Calu3 (cell line): ENCODE data around the gene CALCOCO1. TPM values are rescaled to one million over a fixed set of nuclear protein-coding genes. Genes with fewer than 3 reads are reported as not detected.

Experiments used
- BruUV-seq: library from RNA; stranded (reverse); fragments of 400-500 nt; replicated peaks from 2 replicates; lab custom pipeline; 2021; lab: Mats Ljungman, UMichigan
- CTCF ChIA-PET: fragments of 300-600 bp; sonication (Branson Sonifier 250); formaldehyde crosslinking; loops from one replicate; lab custom pipeline; 2022; ENCODE audit warnings: antibody characterized with exemption; lab: Charles Lee
- DNase-seq: peaks from one replicate; pipeline ENCODE4 v3.0.0; 2022
- H3K27ac Mint-ChIP-seq: one replicate; pipeline ENCODE4 v1.8.0; 2022; ENCODE audit warnings: mixed read lengths; ENCODE audit not compliant: unreplicated experiment
- H3K27me3 Mint-ChIP-seq: one replicate; pipeline ENCODE4 v1.8.0; 2022; ENCODE audit warnings: mixed read lengths; ENCODE audit not compliant: unreplicated experiment
- H3K36me3 Mint-ChIP-seq: one replicate; pipeline ENCODE4 v1.8.0; 2022; ENCODE audit warnings: mild to moderate bottlenecking, moderate library complexity, mixed read lengths; ENCODE audit not compliant: insufficient read depth, unreplicated experiment
- H3K4me1 Mint-ChIP-seq: one replicate; pipeline ENCODE4 v1.8.0; 2022; ENCODE audit warnings: mild to moderate bottlenecking, low read depth, mixed read lengths; ENCODE audit not compliant: unreplicated experiment
- H3K4me3 Mint-ChIP-seq: one replicate; pipeline ENCODE4 v1.8.0; 2022; ENCODE audit warnings: mild to moderate bottlenecking, low read depth, moderate library complexity, mixed read lengths; ENCODE audit not compliant: unreplicated experiment
- H3K9me3 Mint-ChIP-seq: one replicate; pipeline ENCODE4 v1.8.0; 2022; ENCODE audit warnings: low read depth, mixed read lengths; ENCODE audit not compliant: unreplicated experiment
- CTCF ChIP-seq: fragments of 200-600 bp; IDR thresholded peaks from one replicate; pipeline ENCODE4 v1.8.0; 2022; ENCODE audit warnings: antibody characterized with exemption; ENCODE audit not compliant: unreplicated experiment
- intact Hi-C: fragments of 100-400 bp; cut with micrococcal nuclease; formaldehyde crosslinking; loops from one replicate; pipeline ENCODE4 v1.10.0; 2022; ENCODE audit not compliant: unreplicated experiment
- total RNA-seq: library from RNA; stranded (reverse); gene quantifications from 2 replicates; pipeline ENCODE4 v1.2.3, GENCODE V29; 2022

The CALCOCO1 gene
- total RNA-seq, 1 experiment from 2014 or later: 42.1 TPM

DNA sequence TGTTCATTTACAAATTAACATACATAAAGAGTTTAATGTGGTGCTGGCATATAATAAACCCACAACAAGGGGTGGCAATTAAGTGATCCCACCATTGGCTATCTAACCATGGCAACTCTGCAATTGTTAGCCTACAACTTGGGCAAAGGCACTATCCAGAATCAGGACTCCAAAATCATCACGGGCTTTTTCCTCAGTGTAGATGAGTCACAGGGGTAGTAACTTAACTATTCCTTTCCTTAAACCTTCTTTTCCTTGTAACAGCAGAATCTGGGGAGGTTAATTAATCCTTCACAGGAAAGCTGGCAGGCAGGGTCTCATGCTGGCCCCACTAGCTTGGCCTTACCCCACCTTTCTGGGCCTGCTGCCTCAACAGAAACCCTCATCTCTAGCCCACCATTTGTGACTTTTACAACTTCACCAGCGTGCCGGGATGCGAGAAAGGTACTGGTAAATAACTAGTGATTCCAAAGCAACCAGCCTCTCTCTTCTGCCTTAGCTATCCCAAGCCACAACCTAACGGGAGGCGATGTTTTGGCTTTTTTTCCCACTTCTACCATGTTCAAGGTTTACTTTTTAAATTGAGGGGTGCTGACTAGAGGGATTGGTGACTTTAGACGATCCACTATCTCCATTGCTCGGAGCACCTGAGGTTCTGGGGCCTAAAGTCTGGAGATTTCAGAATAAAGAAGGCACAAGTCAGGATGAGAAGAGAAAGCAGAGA, 52.1 kb downstream of the CALCOCO1 start:
- TSS peak; percentile 62 for BruUV-seq
- peaks cover 16% of the 10 kb centered on the region for H3K36me3 Mint-ChIP-seq
- H3K9me3 Mint-ChIP-seq: no peaks in the 10 kb centered on the region
- peaks cover 34% of the 10 kb centered on the region for H3K27me3 Mint-ChIP-seq
- no peak for DNase-seq
- peak overlapping the region; percentile 96 for H3K27ac Mint-ChIP-seq
- CTCF ChIA-PET: interaction anchor here (1.0 to 2.3 kb wide), 4 partner anchors 49 to 137 kb away, joined by 3 to 23 read pairs (median 4); partner anchors contain the start of gene ATF7
- intact Hi-C loops: loop anchor here (10.0 kb wide), 1 partner anchor 50 kb away; the partner anchor contains the start of gene ATF7
- no peaks in the 10 kb centered on the region for H3K4me1 Mint-ChIP-seq
- peak overlapping the region; percentile 92 for H3K4me3 Mint-ChIP-seq
- TF ChIP-seq CTCF: no peak

DNA sequence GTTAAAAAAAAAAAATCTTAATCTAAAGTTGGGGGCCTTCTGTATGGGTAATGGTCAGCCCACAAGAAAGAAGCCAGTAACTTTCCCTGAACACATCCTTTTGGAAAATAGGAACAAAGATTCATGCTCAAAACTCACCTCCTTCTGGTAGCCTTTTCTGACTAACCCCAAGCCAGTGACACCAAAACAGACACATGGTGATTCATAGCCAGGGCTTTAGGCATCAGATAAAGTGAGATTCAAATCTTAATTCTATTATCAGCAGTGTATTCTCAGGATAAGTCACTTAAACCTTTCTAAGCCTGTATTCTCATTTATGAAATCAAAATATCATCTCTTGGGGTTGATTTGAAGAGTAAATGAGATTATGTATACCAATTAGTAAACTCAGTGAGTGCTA, 56.3 kb downstream of the CALCOCO1 start:
- no peak overlapping the region for H3K4me3 Mint-ChIP-seq

GRCh38 chr12:53670308-53670707, 56.9 kb downstream of the CALCOCO1 start:
- intact Hi-C loops: loop anchor here (10.0 kb wide), 1 partner anchor 46 kb away; the partner anchor contains the start of gene ATF7
- CTCF ChIA-PET: interaction anchor here (0.6 kb wide), 1 partner anchor 24 kb away, joined by 3 read pairs; no protein-coding TSS in a partner anchor
- no peaks in the 10 kb centered on the region for H3K27me3 Mint-ChIP-seq
- no TSS peak for BruUV-seq
- H3K9me3 Mint-ChIP-seq: no peaks in the 10 kb centered on the region
- H3K27ac Mint-ChIP-seq: no peak overlapping the region
- DNase-seq: no peak
- TF ChIP-seq CTCF: no peak
- no peak overlapping the region for H3K4me3 Mint-ChIP-seq
- no peaks in the 10 kb centered on the region for H3K4me1 Mint-ChIP-seq
- H3K36me3 Mint-ChIP-seq: peaks cover 27% of the 10 kb centered on the region

More for the DNA sequence above, 56.3 kb downstream of the CALCOCO1 start:
- Mint-ChIP-seq H3K9me3 (no peaks in the 10 kb centered on the region), H3K4me1 (no peaks in the 10 kb centered on the region), H3K27me3 (no peaks in the 10 kb centered on the region), H3K36me3 (peaks cover 34% of the 10 kb centered on the region), H3K27ac (no peak overlapping the region)
- CTCF ChIA-PET: no interaction called here
- DNase-seq: no peak
- intact Hi-C loops: loop anchor here (10.0 kb wide), 1 partner anchor 46 kb away; the partner anchor contains the start of gene ATF7
- TF ChIP-seq CTCF: no peak
- no TSS peak for BruUV-seq

DNA sequence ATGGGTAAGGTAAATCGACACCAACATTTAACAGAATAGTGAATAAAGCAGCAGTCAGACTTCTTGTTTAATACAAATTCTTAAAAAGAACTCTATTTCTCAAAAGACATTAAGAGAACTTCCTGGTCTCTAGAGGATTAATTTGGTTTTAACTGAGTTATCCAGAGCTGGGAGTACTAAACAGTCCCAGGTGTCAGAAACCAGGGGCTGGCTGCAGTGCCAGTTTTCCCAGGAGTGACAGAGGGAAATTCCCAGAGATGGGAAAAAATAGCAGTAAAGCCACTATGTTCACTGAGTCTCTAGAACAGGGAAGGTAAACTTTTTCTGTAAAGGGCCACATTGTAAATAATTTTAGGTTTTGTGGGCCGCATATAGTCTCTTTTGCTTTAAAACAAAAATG, 60.2 kb downstream of the CALCOCO1 start:
- Mint-ChIP-seq H3K4me3 (no peak overlapping the region), H3K4me1 (no peaks in the 10 kb centered on the region), H3K9me3 (no peaks in the 10 kb centered on the region), H3K27ac (no peak overlapping the region), H3K36me3 (peaks cover 37% of the 10 kb centered on the region), H3K27me3 (no peaks in the 10 kb centered on the region)
- no peak for DNase-seq
- CTCF ChIA-PET: no interaction called here
- BruUV-seq: no TSS peak
- no peak for TF ChIP-seq CTCF
- intact Hi-C loops: no loop called here
